GM12873 (cell line): ENCODE results near the gene EEIG1.

Experiments used
- CTCF ChIP-seq: IDR thresholded peaks from 2 replicates; pipeline ENCODE4 v1.5.1; 2012; ENCODE audit warnings: low read depth, mild to moderate bottlenecking, moderate library complexity, low read length, control low read depth; ENCODE audit not compliant: insufficient read depth; ENCODE audit errors: missing control alignments

Gene EEIG1

GRCh38 chr9:127966416-127967150, 14.2 kb downstream of the EEIG1 start:
- no peak for TF ChIP-seq CTCF

DNA sequence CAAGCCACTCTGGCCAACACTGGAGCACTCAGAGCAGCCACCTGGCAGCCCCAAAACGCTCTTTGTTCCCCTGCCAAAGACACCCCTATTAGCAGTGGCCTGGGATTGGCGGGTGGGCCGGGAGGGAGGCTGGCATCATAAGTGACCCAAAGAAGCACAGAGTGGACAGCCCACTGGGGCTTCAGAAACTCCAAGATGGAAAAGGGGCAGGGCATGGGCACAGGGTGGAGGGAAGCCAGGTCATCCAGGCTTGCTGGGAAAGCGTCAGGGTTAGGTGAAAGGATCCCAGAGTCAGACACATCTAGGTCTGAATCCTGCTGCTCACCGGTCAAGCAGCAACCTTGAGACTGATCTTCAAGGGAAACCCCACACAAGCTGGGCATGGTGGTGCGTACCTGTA, 14.8 kb downstream of the EEIG1 start:
- no peak for TF ChIP-seq CTCF

GRCh38 chr9:127963359-127964064, 17.3 kb downstream of the EEIG1 start:
- no peak for TF ChIP-seq CTCF

DNA sequence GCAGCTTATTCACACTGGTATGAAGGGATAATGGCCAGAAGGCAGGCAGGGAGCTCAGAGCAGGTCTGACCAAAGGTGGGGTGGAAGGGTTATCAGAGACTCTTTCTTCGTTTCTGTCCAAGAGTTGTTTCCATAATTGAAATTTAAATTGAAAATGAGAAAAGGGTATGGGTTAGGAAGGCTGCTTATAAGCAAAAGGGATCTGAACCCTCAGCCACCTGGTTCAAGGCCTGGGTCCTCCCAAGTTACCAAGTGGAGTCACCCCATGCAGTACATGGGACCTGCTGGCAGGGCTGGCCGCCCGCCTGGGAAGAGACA, 17.8 kb downstream of the EEIG1 start:
- no peak for TF ChIP-seq CTCF

DNA sequence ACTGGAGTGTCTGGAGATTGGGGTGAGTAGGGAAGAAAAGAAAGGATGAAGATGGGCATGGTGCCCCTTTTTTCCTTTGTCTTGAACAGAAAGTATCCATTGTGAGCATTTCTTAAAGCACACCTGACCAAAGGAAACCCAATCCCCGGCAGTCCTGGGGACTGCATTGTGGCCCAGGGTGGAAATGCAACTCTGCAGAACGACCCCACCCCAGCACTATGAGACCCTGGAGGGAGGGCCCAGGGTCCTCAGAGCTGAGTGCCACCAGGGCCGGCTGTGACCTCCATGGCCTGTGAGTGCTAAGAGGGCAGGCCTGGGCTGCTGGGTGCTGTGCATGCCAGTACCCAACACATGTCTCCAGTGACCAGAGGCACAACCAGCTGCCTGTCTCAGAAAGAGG, 18.5 kb downstream of the EEIG1 start:
- TF ChIP-seq CTCF: no peak

DNA sequence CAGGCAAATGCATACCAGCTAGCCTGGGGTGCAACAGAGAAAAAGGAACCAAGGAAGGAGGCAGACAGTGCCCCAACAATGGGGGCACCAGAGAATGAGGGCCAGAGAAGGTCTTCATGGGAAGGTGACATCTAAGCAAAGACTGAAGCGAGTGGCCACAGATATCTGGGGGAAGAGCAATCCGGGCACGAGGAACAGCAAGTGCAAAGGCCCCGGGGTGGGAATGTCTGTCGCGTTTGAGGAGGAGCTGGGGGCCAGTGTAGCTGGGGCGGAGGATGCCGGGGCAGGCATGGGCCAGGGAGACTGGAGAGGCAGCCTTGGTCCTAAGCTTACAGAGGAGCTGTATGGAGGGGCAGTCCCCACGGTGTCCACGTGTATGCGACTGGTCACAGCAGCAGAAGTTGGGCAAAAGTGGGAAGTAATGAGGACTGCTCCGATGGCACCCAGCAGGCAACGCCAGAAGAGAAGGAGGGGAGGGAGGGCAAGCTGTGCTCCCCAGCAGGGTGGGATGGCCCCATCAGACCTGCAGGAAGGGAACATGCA, 19.1 kb downstream of the EEIG1 start:
- TF ChIP-seq CTCF: no peak

DNA sequence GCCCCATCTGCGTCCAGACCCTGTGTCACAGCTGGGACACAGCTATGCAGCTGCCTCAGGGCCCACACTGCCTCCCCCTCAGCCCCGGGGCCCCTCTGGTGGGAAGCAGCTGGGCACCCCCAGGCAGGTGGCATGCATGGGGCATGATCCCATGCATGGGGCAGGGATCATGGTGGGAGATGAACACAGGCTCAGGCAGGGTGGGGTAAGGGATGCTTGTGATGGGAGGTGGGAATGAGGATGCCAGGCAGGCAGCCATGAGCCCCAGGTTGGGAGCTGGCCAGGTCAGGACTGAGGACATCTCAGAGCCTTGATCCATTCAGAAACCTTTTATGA, 19.7 kb downstream of the EEIG1 start:
- no peak for TF ChIP-seq CTCF
